Ovary (tissue), 9 donors: ENCODE measurements around the gene DAB1. TPM values are rescaled to one million over a fixed set of nuclear protein-coding genes. Genes with fewer than 3 reads are reported as not detected.

ENCODE experiments used
- DNase-seq, 5 donors: peaks; one replicate each; pipeline ENCODE4 v3.0.0-alpha.2; 2019 to 2020
- H3K27ac ChIP-seq, 2 donors: fragments of 200-600 bp; one replicate each; pipeline versions ENCODE4 v1.5.1 to v1.8.0; 2019 to 2022
- H3K27me3 ChIP-seq: fragments of 200-600 bp; one replicate; pipeline ENCODE4 v1.8.0; 2022
- H3K36me3 ChIP-seq: fragments of 200-600 bp; sonication (generic); one replicate; pipeline ENCODE4 v1.5.1; 2019
- H3K4me1 ChIP-seq: one replicate; pipeline ENCODE4 v1.8.1; 2013; ENCODE audit warnings: mild to moderate bottlenecking, moderate library complexity; ENCODE audit not compliant: insufficient read depth
- H3K4me3 ChIP-seq: fragments of 200-600 bp; sonication (generic); one replicate; pipeline ENCODE4 v1.5.1; 2017
- H3K9me3 ChIP-seq, 2 donors: fragments of 200-600 bp in 1 of 2; sonication (generic) in 1 of 2; one replicate each; pipeline versions ENCODE4 v1.5.1 to v1.8.1; 2013 to 2019; ENCODE audit warnings: mild to moderate bottlenecking in 1 of 2, moderate library complexity in 1 of 2
- CTCF ChIP-seq, 3 donors: fragments of 450-650 bp in 2 of 3; fragments of 200-600 bp in 1 of 3; IDR thresholded peaks; one replicate each; pipeline versions ENCODE4 v1.5.1 to v1.8.0; 2016 to 2022; ENCODE audit warnings: antibody characterized with exemption in 3 of 3, mild to moderate bottlenecking in 1 of 3
- EP300 ChIP-seq: sonication (generic); formaldehyde crosslinking; IDR thresholded peaks from one replicate; pipeline ENCODE4 v1.6.1; 2017; ENCODE audit warnings: antibody characterized with exemption
- POLR2A ChIP-seq: fragments of 450-650 bp; IDR thresholded peaks from one replicate; pipeline ENCODE4 v1.6.1; 2017; ENCODE audit warnings: antibody characterized with exemption, mild to moderate bottlenecking, moderate library complexity
- WGBS, 3 donors: extraction: QIAGEN DNeasy Blood & Tissue Kit in 1 of 3; methylation state at CpG; one replicate each; pipeline versions ENCODE4 v1.1.5 to v1.1.7; 2013 to 2017; 5-methylcytosine and 5-hydroxymethylcytosine counted together
- intact Hi-C, 4 donors: fragments of 100-400 bp; cut with DNase I; formaldehyde crosslinking; loops; one replicate each; pipeline versions ENCODE4 v1.11.0 to v1.15.1; 2022 to 2023
- polyA plus RNA-seq, 2 donors: library from polyadenylated mRNA; stranded (reverse); fragments of 200-250 nt in 1 of 2; fragments of 350-450 nt in 1 of 2; fragmentation: Illumina TruSeq in 1 of 2; extraction: RNeasy Lipid Tissue Mini Kit (QIAGEN cat#74804) in 1 of 2; gene quantifications; one replicate each; pipeline ENCODE4 v1.2.3, GENCODE V29; 2013 to 2014
- total RNA-seq, 7 donors: library from RNA; depleted of rRNA in 2 of 7; stranded (reverse); fragments of >200 nt in 2 of 7; fragmentation: NEBNext Ultra II Directional in 3 of 7; extraction: Animal tissue kit (Norgen Biotek cat#: 25700) in 3 of 7; gene quantifications; one replicate each; pipeline versions ENCODE4 v1.1.0 to v1.2.4, GENCODE V29; 2016 to 2023
- donor health status: DM: no; HTN: no; CAD: no; lungs with moderate emphysema.
- donor health status: DM: no; HTN: no; CAD: no.
- donor health status: Bipolar disorder and iron deficiency.
- donor health status: DM: yes; HTN: yes; CAD: no.
- donor health status: DM: no; HTN: no; CAD: no.
- donor health status: DM: yes; HTN: yes; CAD: no.

The DAB1 gene
- total and polyA plus RNA-seq, 9 donors, result 0.22 to 5.5 (median 0.77) TPM

DNA sequence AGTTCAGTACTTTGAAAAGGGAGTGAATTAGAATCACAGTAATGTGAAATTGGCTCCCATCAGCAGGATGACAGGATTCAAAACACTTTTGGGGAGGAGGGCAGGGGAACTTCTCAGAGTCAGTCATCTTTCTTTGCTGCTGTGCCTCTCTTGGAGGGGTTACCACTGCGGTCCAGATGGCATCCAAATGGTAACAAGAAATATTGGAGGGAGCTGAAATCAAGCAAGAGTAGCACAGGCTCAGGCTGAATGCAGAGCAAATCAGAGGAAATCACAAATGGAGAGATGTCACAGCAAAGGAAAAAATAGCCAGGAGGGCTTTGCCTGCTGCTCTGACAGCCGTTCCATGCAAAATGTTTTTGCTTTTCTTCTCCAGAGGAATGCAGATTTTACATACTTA lies 383.0 kb downstream of the DAB1 start:
- Histone ChIP-seq H3K27ac (no peak overlapping the region), H3K9me3 (no peaks in the 10 kb centered on the region), H3K27me3 (no peaks in the 10 kb centered on the region), H3K36me3 (no peaks in the 10 kb centered on the region), H3K4me3 (no peak overlapping the region), H3K4me1 (no peaks in the 10 kb centered on the region)
- no peak for TF ChIP-seq CTCF (IDR thresholded peaks at IDR 0.05)
- TF ChIP-seq POLR2A, result no peak
- no peak for DNase-seq
- intact Hi-C loops, result no loop called here
- WGBS, 3 donors, result 7 to 16% (median 11%) methylated on average over 2 of the region's 2 CpGs

GRCh38 chr1:57036641-57037579 lies 386.9 kb downstream of the DAB1 start:
- WGBS, 3 donors, result 84 to 85% (median 84%) methylated on average over 4 of the region's 4 CpGs
- Histone ChIP-seq H3K27ac (no peak overlapping the region), H3K4me1 (no peaks in the 10 kb centered on the region), H3K27me3 (no peaks in the 10 kb centered on the region), H3K36me3 (no peaks in the 10 kb centered on the region), H3K9me3 (no peaks in the 10 kb centered on the region), H3K4me3 (no peak overlapping the region)
- no peak for TF ChIP-seq POLR2A
- no peak for TF ChIP-seq EP300
- no peak for TF ChIP-seq CTCF (IDR thresholded peaks at IDR 0.05)
- no peak for DNase-seq
- intact Hi-C loops, result no loop called here

GRCh38 chr1:57034713-57035112 lies 389.1 kb downstream of the DAB1 start:
- WGBS, 3 donors, result 90 to 93% (median 92%) methylated on average over 2 of the region's 2 CpGs

More at GRCh38 chr1:57034713-57035112, 389.1 kb downstream of the DAB1 start:
- no peaks in the 10 kb centered on the region for H3K9me3 ChIP-seq
- no peaks in the 10 kb centered on the region for H3K27me3 ChIP-seq
- H3K27ac ChIP-seq, result no peak overlapping the region
- intact Hi-C loops, result no loop called here
- no peaks in the 10 kb centered on the region for H3K36me3 ChIP-seq
- TF ChIP-seq CTCF (IDR thresholded peaks at IDR 0.05), result no peak
- TF ChIP-seq POLR2A, result no peak
- TF ChIP-seq EP300, result no peak
- no peak overlapping the region for H3K4me3 ChIP-seq
- no peak for DNase-seq
- H3K4me1 ChIP-seq, result no peaks in the 10 kb centered on the region
